Measurements from ENCODE around the gene ANO2. TPM values are rescaled to one million over a fixed set of nuclear protein-coding genes. Genes with fewer than 3 reads are reported as not detected.

The ANO2 gene
- polyA plus RNA-seq, 1 donor from 2014 or later, result 1.8 TPM

GRCh38 chr12:5650829-5651461 is 294.1 kb downstream of the ANO2 start:
- TF ChIP-seq RAD21 (conservative IDR thresholded peaks at IDR 0.05) (no peak), EP300 (conservative IDR thresholded peaks at IDR 0.05; ENCODE audit: poor library complexity, severe bottlenecking) (no peak), MXI1 (conservative IDR thresholded peaks at IDR 0.05; ENCODE audit: poor library complexity, severe bottlenecking) (no peak), REST (IDR thresholded peaks at IDR 0.05; ENCODE audit: borderline replicate concordance) (no peak), POLR2AphosphoS5 (IDR thresholded peaks at IDR 0.05) (no peak), SMC3 (conservative IDR thresholded peaks at IDR 0.05; ENCODE audit: poor library complexity) (no peak), TAF1 (IDR thresholded peaks at IDR 0.05; ENCODE audit: low read depth) (no peak), EZH2 (IDR thresholded peaks at IDR 0.05; ENCODE audit: borderline replicate concordance, insufficient read depth, low read length, poor library complexity, severe bottlenecking) (no peak)
- TF ChIP-seq, protein P1, sequence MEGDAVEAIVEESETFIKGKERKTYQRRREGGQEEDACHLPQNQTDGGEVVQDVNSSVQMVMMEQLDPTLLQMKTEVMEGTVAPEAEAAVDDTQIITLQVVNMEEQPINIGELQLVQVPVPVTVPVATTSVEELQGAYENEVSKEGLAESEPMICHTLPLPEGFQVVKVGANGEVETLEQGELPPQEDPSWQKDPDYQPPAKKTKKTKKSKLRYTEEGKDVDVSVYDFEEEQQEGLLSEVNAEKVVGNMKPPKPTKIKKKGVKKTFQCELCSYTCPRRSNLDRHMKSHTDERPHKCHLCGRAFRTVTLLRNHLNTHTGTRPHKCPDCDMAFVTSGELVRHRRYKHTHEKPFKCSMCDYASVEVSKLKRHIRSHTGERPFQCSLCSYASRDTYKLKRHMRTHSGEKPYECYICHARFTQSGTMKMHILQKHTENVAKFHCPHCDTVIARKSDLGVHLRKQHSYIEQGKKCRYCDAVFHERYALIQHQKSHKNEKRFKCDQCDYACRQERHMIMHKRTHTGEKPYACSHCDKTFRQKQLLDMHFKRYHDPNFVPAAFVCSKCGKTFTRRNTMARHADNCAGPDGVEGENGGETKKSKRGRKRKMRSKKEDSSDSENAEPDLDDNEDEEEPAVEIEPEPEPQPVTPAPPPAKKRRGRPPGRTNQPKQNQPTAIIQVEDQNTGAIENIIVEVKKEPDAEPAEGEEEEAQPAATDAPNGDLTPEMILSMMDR (IDR thresholded peaks at IDR 0.05; ENCODE audit: poor library complexity, severe bottlenecking), result no peak

GRCh38 chr12:5650281-5650680 is 294.8 kb downstream of the ANO2 start:
- TF ChIP-seq SMC3 (conservative IDR thresholded peaks at IDR 0.05; ENCODE audit: poor library complexity), result no peak
- TF ChIP-seq MXI1 (conservative IDR thresholded peaks at IDR 0.05; ENCODE audit: poor library complexity, severe bottlenecking), result no peak
- no peak for TF ChIP-seq POLR2AphosphoS5 (IDR thresholded peaks at IDR 0.05)
- no peak for TF ChIP-seq TAF1 (IDR thresholded peaks at IDR 0.05; ENCODE audit: low read depth)
- TF ChIP-seq EP300 (conservative IDR thresholded peaks at IDR 0.05; ENCODE audit: poor library complexity, severe bottlenecking), result no peak
- no peak for TF ChIP-seq RAD21 (conservative IDR thresholded peaks at IDR 0.05)
- no peak for TF ChIP-seq REST (IDR thresholded peaks at IDR 0.05; ENCODE audit: borderline replicate concordance)
- TF ChIP-seq, protein P1 (IDR thresholded peaks at IDR 0.05; ENCODE audit: poor library complexity, severe bottlenecking), result no peak
- no peak for TF ChIP-seq EZH2 (IDR thresholded peaks at IDR 0.05; ENCODE audit: borderline replicate concordance, insufficient read depth, low read length, poor library complexity, severe bottlenecking)
- H2AFZ ChIP-seq (ENCODE audit: low read depth, low read length), result no peak overlapping the region
- H3K27me3 ChIP-seq (ENCODE audit: insufficient read depth, low read depth, low read length), result no peaks in the 10 kb centered on the region
- no peaks in the 10 kb centered on the region for H3K36me3 ChIP-seq (ENCODE audit: insufficient read depth, low read length)
- H3K27ac ChIP-seq (ENCODE audit: low read length), result no peak overlapping the region
- no peaks in the 10 kb centered on the region for H3K79me2 ChIP-seq (replicated peaks; ENCODE audit: insufficient read depth, low read length)
- H3K4me3 ChIP-seq (ENCODE audit: low read length), result no peak overlapping the region
- H3K4me2 ChIP-seq (ENCODE audit: low read length), result no peak overlapping the region
- no peaks in the 10 kb centered on the region for H3K9me3 ChIP-seq (ENCODE audit: low read length)
- H4K20me1 ChIP-seq (ENCODE audit: insufficient read depth), result no peaks in the 10 kb centered on the region
- no peaks in the 10 kb centered on the region for H3F3A ChIP-seq (ENCODE audit: insufficient read depth, low read length, poor library complexity, severe bottlenecking)
- no peak overlapping the region for H3K9ac ChIP-seq (ENCODE audit: low read length)
- H3K9me2 ChIP-seq (ENCODE audit: insufficient read depth, low read length), result no peaks in the 10 kb centered on the region

More at GRCh38 chr12:5650829-5651461, 294.1 kb downstream of the ANO2 start:
- no peaks in the 10 kb centered on the region for H3F3A ChIP-seq (ENCODE audit: insufficient read depth, low read length, poor library complexity, severe bottlenecking)
- no peak overlapping the region for H3K27ac ChIP-seq (ENCODE audit: low read length)
- H3K9ac ChIP-seq (ENCODE audit: low read length), result no peak overlapping the region
- no peaks in the 10 kb centered on the region for H3K9me3 ChIP-seq (ENCODE audit: low read length)
- H3K4me3 ChIP-seq (ENCODE audit: low read length), result no peak overlapping the region
- no peak overlapping the region for H3K4me2 ChIP-seq (ENCODE audit: low read length)
- H3K36me3 ChIP-seq (ENCODE audit: insufficient read depth, low read length), result no peaks in the 10 kb centered on the region
- no peaks in the 10 kb centered on the region for H3K27me3 ChIP-seq (ENCODE audit: insufficient read depth, low read depth, low read length)
- H3K9me2 ChIP-seq (ENCODE audit: insufficient read depth, low read length), result no peaks in the 10 kb centered on the region
- H3K79me2 ChIP-seq (replicated peaks; ENCODE audit: insufficient read depth, low read length), result no peaks in the 10 kb centered on the region
- no peaks in the 10 kb centered on the region for H4K20me1 ChIP-seq (ENCODE audit: insufficient read depth)
- no peak overlapping the region for H2AFZ ChIP-seq (ENCODE audit: low read depth, low read length)

Data from neural cell (in vitro differentiated cells).